C4-2B (cell line): ENCODE data around the gene SLC9A6.

ENCODE experiments used
- CTCF ChIP-seq: fragments of 450-650 bp; conservative IDR thresholded peaks from 2 replicates; pipeline ENCODE4 v1.5.1; 2017; ENCODE audit warnings: mild to moderate bottlenecking
- ZFX ChIP-seq: fragments of 450-650 bp; IDR thresholded peaks from 2 replicates; pipeline ENCODE4 v1.6.1; 2017

- TF ChIP-seq CTCF (no peak), ZFX (no peak)
Measured at GRCh38 chrX:136039485-136039884, 54.2 kb downstream of the SLC9A6 start.
